HG03060 (cell line): Measurements from ENCODE around the gene SLC25A44.
"Not testable (repeated sequence)": the region's sequence is repeated elsewhere in the genome, so short reads cannot be mapped to it uniquely, and the experiment has no call there.

ENCODE experiments used
- ATAC-seq: cut with Tn5 transposase; IDR thresholded peaks from one replicate; pipeline ENCODE4 v1.9.1; 2021; ENCODE audit warnings: low read depth, moderate number of reproducible peaks; ENCODE audit not compliant: unreplicated experiment

SLC25A44 gene

DNA sequence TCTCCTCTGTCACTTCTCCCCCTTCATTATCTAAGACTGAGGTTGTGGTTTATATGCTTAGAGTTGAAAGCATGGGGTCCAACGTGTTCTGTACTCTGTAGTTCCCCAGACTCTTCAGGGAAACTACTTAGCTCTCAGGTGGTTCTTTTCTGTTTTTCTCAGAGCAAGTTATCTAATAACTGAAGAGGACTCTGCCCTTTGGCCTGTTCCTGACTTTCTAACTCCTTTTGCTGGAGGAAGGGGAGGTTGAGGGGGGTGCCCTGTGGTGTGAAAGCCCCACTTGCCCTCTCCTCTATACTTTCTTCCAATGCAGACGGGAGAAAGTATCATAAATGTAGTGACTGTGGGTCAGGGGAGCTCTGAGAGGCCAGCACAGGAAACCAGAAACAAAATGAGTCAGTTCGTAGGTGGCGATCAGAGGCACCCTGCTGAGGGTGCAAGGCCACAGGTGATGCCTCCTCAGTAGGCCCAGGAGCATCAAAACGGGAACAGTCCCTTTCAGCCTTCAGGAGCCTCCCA lies 5.0 kb downstream of the SLC25A44 start:
- ATAC-seq: no peak

DNA sequence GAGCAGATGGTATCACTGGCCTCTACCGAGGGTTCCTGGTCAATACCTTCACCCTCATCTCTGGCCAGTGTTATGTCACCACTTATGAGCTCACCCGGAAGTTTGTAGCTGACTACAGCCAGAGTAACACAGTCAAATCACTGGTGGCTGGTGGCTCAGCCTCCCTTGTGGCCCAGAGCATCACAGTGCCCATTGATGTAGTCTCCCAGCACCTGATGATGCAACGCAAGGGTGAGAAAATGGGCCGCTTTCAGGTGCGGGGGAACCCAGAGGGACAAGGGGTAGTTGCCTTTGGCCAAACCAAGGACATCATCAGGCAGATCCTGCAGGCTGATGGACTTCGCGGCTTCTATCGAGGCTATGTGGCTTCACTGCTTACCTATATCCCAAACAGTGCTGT lies 6.1 kb downstream of the SLC25A44 start:
- ATAC-seq: no peak

GRCh38 chr1:156203331-156203730 lies 9.4 kb downstream of the SLC25A44 start:
- ATAC-seq: no peak

DNA sequence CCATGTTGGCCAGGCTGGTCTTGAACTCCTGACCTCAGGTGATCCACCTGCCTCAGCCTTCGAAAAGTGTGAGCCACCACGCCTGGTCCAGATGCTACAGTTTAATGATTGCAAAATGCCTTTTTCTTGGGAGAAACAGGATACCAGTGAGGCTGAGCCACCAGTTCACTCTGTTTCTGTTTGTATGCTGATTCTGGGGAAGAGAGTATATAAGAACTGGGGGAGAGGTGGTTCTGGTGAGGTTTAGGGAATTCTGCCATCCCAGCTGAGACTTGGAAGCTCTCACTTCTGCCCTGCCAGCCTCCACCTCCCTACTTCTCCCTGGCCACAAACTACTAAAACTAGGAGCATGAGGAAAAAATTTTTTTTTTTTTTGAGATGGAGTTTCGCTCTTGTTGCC lies 10.8 kb downstream of the SLC25A44 start:
- ATAC-seq: no peak

DNA sequence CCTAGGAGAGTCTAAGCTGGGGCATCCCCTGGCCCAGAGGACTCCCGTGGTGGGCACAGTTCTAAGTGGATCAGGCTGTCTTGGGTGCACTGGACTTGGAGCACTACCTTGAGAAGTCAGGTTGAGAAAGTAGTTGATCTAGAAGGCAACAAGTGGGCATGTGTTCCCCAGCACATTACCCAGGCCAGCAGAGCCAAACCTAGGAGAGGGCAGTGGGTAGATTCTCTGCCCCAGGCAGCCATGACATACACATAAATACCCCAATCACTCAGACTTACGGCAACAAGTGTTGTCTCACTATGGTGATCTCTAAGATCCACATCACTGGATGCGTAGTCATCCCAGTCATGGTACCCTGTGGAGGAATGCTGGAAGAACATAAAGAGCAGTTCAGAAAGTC lies 17.3 kb downstream of the SLC25A44 start:
- ATAC-seq: no peak

- ATAC-seq: no peak
Measured at GRCh38 chr1:156212130-156212529, 18.2 kb downstream of the SLC25A44 start.

- peak; percentile 70 for ATAC-seq
Measured at GRCh38 chr1:156212833-156213643, 19.1 kb downstream of the SLC25A44 start, which contains the start of gene PMF1. Gene PMF1 (plus strand): TSS chr1:156213007. CDS start chr1:156213016, 9 bp downstream.

- no peak for ATAC-seq
Measured at GRCh38 chr1:156213644-156213966, 19.7 kb downstream of the SLC25A44 start.

GRCh38 chr1:156214024-156214748 lies 20.3 kb downstream of the SLC25A44 start:
- ATAC-seq: no peak

- ATAC-seq: not testable (repeated sequence)
Measured at GRCh38 chr1:156216361-156217086, 22.6 kb downstream of the SLC25A44 start.

GRCh38 chr1:156217871-156218270 lies 24.0 kb downstream of the SLC25A44 start:
- no peak for ATAC-seq

GRCh38 chr1:156220226-156220625 lies 26.3 kb downstream of the SLC25A44 start:
- ATAC-seq: no peak

DNA sequence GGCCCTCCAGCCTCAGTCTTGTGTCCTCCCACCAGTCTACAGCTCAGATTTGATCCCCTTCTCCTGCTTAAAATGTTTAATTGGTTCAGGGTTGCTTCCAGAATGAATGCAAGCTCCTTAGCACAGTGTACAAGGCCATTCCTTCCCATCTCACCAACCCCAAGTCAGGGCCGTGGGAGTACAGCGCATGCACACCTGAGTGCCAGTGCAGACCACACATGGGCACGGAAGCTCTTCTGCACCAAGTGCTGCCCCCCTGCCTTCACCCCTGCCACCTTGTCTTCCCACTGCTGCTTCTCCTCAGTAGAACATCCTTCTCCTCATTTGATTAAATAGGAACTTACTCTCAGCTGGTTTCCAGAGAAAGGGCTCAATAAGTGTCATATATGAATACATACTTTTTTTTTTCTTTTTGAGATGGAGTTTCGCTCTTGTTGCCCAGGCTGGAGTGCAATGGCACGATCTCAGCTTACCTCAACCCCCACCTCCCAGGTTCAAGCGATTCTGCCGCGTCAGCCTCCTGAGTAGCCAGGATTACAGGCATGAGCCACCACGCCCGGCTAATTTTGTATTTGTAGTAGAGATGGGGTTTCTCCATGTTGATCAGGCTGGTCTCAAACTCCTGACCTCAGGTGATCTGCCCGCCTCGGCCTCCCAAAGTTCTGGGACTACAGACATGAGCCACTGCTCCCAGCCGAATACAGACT lies 28.2 kb downstream of the SLC25A44 start:
- ATAC-seq: no peak

GRCh38 chr1:156225677-156226014 lies 31.7 kb downstream of the SLC25A44 start:
- ATAC-seq: no peak

GRCh38 chr1:156226116-156226538 lies 32.2 kb downstream of the SLC25A44 start:
- peak; percentile 57 for ATAC-seq

DNA sequence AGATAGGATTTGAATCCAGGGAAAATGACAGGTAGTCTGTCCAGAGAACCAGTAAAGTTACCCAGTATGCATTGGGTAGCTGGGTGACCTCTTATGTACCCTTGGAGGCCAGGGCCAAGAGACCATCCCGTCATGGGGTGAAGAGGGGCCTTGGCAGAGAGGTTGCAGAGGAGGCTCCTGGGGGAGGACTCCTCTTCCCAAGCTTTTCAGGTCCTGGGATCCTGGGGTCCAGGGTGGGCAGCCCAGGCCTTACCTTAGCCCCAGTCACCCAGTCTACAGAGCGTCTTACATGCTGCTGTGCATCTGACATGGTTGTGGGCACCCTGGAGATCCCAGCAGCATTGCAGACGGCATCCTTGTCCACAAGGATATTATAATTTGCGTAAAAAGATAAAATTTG lies 32.9 kb downstream of the SLC25A44 start:
- no peak for ATAC-seq

DNA sequence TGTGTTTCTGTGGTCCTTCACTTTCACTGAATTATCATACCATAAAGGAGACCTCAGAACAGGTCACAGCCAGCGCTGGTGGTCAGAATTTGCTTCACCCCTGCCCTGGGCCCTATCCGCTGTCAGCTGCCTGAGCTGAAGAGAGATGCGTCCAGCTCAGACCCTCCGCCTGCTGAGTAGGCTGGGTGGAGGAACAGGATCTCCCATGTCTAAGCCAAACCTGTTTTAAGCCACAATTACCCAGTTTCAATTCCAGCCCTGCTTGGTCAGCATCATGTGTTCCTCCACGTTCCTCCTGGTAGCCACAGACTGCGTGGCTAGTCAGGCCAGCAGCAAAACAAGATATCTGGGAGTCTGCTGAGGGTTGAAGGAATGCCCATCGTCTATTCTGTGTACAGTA lies 34.6 kb downstream of the SLC25A44 start:
- no peak for ATAC-seq

DNA sequence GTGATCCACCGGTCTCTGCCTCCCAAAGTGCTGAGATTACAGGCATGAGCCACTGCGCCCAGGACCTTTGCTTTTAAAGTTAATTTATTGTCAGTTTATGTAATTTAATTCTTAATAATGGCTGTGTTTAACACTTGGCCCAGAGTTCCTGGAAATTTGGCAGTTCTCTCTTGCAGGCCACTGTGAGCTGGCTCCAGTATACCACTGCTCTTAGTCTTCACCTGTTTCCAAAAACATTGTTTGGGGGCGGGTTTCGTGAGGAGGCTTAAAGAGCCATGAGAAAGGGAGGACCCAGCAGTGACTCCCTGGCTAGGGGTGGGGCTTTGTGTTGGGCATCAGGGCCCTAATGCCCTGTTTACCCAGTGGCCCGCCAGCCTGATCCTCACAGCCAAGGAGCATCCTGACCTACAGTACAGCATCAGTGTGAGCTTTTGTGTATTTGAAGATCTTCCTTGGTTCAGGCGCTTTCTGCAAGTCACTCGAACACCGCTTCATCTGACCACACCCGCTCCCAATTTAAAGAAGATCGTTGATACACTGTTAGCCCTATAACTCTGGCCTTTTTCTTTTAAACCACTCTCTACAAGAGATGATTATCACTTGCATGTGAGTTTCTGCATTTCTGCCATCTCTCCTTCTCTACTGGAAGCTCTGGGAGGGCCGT lies 36.0 kb downstream of the SLC25A44 start:
- no peak for ATAC-seq

GRCh38 chr1:156230473-156230837 lies 36.6 kb downstream of the SLC25A44 start:
- ATAC-seq: no peak
